HCT116 (cell line): ENCODE results near the gene DCP1A.

Source experiments
- POLR2A ChIP-seq: IDR thresholded peaks from 2 replicates; pipeline ENCODE4 v1.7.0; 2011; ENCODE audit warnings: borderline replicate concordance; ENCODE audit not compliant: insufficient read depth, insufficient read length; ENCODE audit errors: extremely low read depth
- TCF7L2 ChIP-seq: IDR thresholded peaks from 2 replicates; pipeline ENCODE4 v1.7.0; 2011; ENCODE audit warnings: borderline replicate concordance, inconsistent platforms; ENCODE audit not compliant: insufficient read depth, insufficient read length; ENCODE audit errors: extremely low read depth

DNA sequence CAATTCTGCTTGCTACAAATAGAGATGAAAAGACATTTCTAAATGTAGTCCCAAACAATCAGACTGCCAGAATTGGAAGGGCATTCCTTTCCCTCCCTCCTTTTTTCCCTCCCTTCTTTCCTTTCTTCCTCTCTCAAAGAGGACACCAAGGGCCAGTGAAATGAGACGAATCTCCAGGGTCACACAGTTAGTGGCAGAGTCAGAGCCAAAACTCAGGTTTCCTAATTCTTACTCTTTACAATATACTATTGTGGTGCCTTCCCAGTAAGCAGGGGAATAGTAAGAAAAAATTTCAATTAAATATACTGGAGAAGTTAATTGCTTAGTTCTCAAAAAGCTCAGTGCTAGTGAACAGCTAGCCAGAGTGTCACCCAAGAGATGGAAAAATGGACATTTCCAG, 33.0 kb upstream of the DCP1A start:
- TF ChIP-seq TCF7L2 (no peak), POLR2A (no peak)
